ENCODE data around the gene CCSAP. TPM values are rescaled to one million over a fixed set of nuclear protein-coding genes. Genes with fewer than 3 reads are reported as not detected.

The CCSAP gene, protein sequence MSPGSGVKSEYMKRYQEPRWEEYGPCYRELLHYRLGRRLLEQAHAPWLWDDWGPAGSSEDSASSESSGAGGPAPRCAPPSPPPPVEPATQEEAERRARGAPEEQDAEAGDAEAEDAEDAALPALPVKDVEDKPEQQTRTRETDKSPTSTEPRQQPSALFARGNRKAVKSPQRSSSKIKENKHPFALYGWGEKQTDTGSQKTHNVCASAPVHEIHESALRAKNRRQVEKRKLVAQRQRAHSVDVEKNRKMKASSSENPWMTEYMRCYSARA
- total RNA-seq (2021) = 8.5 TPM in 2 replicates
- long read RNA-seq = 0 reads

DNA sequence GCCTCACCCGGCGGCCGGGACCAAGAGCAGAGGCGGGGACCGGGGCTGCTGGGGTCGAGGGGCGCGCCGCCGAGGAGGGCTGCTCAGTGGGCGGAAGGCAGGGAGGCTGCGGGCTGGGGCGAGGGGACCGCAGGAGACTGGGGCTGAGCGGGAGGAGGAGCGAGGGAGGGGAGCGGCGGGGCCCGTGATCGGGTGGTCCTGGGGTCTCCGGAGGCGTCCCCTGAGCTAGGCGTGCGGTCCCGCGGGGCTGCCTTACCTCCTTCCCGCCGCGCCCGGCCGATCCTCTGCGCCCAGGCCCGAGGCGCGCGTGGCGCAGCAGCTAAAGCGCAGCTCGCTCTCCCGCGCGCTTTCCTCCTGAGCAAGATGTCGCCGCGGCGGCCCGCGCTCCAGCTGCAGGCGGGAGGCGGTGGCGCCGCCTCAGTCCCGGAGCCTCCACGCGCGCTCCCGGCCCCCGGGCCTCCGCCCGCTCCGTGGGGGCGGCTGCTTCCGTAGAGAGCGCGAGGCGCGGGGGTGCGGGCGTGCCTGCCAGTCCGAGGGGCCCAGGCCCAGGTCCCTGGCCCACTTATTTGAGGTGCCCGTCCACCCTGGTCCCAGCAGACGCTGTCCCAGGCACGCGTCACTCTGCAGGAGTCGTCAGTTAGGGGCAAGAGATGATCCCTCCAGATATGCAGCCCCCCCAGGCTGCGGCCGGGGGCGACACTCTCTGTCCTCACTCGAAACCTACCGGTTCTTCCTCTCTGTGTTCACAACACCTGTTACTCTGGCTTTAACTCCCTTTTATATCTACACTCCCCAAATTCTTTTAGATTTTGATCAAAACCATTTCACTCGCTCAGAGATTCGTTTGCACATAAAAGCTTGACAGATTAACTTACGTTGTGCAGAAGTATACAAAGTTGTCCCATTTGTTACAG lies at the start of gene CCSAP:
Gene CCSAP (minus strand): TSS at position 392 of the 914 bp plus-strand sequence. CDS start 582 bp downstream, outside the sequence.
- no peak within 1 kb of the TSS for H3K27ac ChIP-seq (ENCODE audit: insufficient read length, low read depth, low read length)
- peaks cover 21% of the 10 kb centered on the region; the same call in 1 of the 2 replicates for H3K79me2 ChIP-seq (ENCODE audit: insufficient read depth, low read length)
- H4K8ac ChIP-seq (replicated peaks; ENCODE audit: insufficient read length, low read depth, low read length) = no peak within 1 kb of the TSS
- TF ChIP-seq, protein P1, sequence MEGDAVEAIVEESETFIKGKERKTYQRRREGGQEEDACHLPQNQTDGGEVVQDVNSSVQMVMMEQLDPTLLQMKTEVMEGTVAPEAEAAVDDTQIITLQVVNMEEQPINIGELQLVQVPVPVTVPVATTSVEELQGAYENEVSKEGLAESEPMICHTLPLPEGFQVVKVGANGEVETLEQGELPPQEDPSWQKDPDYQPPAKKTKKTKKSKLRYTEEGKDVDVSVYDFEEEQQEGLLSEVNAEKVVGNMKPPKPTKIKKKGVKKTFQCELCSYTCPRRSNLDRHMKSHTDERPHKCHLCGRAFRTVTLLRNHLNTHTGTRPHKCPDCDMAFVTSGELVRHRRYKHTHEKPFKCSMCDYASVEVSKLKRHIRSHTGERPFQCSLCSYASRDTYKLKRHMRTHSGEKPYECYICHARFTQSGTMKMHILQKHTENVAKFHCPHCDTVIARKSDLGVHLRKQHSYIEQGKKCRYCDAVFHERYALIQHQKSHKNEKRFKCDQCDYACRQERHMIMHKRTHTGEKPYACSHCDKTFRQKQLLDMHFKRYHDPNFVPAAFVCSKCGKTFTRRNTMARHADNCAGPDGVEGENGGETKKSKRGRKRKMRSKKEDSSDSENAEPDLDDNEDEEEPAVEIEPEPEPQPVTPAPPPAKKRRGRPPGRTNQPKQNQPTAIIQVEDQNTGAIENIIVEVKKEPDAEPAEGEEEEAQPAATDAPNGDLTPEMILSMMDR (conservative IDR thresholded peaks at IDR 0.05) = no peak
- no peak within 1 kb of the TSS for H3K56ac ChIP-seq (ENCODE audit: insufficient read length, low read depth, low read length)
- H4K91ac ChIP-seq (ENCODE audit: insufficient read length, low read depth, low read length) = no peak within 1 kb of the TSS
- H3T11ph ChIP-seq (ENCODE audit: low read length) = no peak within 1 kb of the TSS
- Mint-ChIP-seq H3K27ac (no peak within 1 kb of the TSS; a peak in 1 of 7 replicates), H3K4me3 (peak within 1 kb of the TSS; percentile 86 to 97), H3K4me1 (peaks cover 35% of the 10 kb centered on the region in 2 experiments), H3K9me3 (peaks cover 6 to 9% of the 10 kb centered on the region in 2 experiments), H3K36me3 (ENCODE audit: insufficient read depth in 1 of 3, low read depth in 3 of 3) (peaks cover 0 to 9% (median 5%) of the 10 kb centered on the region in 3 experiments; a peak in 3 of 7 replicates), H3K27me3 (ENCODE audit: low read depth) (peaks cover 47% of the 10 kb centered on the region)
- H2BK20ac ChIP-seq (ENCODE audit: low read depth, low read length, poor library complexity, severe bottlenecking) = no peak within 1 kb of the TSS
- no peak within 1 kb of the TSS for H2BK12ac ChIP-seq (ENCODE audit: insufficient read length, low read depth, low read length)
- no peaks in the 10 kb centered on the region for H3K9me3 ChIP-seq (ENCODE audit: control insufficient read depth, low read depth, low read length)
- no peak within 1 kb of the TSS for H3K23ac ChIP-seq (ENCODE audit: insufficient read length, low read depth, low read length)
- no peak within 1 kb of the TSS for H2BK5ac ChIP-seq (ENCODE audit: insufficient read length, low read length)
- H2AK5ac ChIP-seq (ENCODE audit: insufficient read length, low read length) = no peak within 1 kb of the TSS
- peaks cover 4% of the 10 kb centered on the region for H3K23me2 ChIP-seq (ENCODE audit: insufficient read length, low read depth, low read length, poor library complexity, severe bottlenecking)
- WGBS (ENCODE audit: extremely low coverage, insufficient read length, low lambda C conversion rate) = no CpG with 5 or more reads among the region's 83 CpGs
- H4K5ac ChIP-seq (ENCODE audit: insufficient read length, low read depth, low read length) = no peak within 1 kb of the TSS
- peak; percentile 60 for DNase-seq
- H3K27me3 ChIP-seq (ENCODE audit: insufficient read depth, low read length) = no peaks in the 10 kb centered on the region; the same call in 1 of the 2 replicates
- peak within 1 kb of the TSS; percentile 36 for H3K9ac ChIP-seq (ENCODE audit: extremely low read depth, insufficient read length, low read length)
- peak within 1 kb of the TSS; percentile 77 for H3K4me2 ChIP-seq (ENCODE audit: insufficient read depth, insufficient read length, low read length)
- H3K79me1 ChIP-seq (ENCODE audit: insufficient read depth, low read depth, low read length, poor library complexity, severe bottlenecking) = peaks cover 3% of the 10 kb centered on the region
- peaks cover 2% of the 10 kb centered on the region; the same call in 1 of the 2 replicates for H3K4me1 ChIP-seq (ENCODE audit: insufficient read depth, low read length)
- H3K18ac ChIP-seq (ENCODE audit: insufficient read length, low read depth, low read length) = peak within 1 kb of the TSS; percentile 81
- no peaks in the 10 kb centered on the region for H4K20me1 ChIP-seq (ENCODE audit: control insufficient read depth, insufficient read depth, insufficient read length)
- no peak within 1 kb of the TSS for H2BK120ac ChIP-seq (ENCODE audit: low read depth, low read length, poor library complexity, severe bottlenecking)
- no peak within 1 kb of the TSS for H2AFZ ChIP-seq (ENCODE audit: low read length)
- H3K4ac ChIP-seq (ENCODE audit: low read depth, low read length) = no peak within 1 kb of the TSS
- H2BK15ac ChIP-seq (ENCODE audit: low read depth, low read length) = no peak within 1 kb of the TSS
- H3K14ac ChIP-seq (ENCODE audit: insufficient read depth, low read length) = peak within 1 kb of the TSS; percentile 77
